Heart left ventricle (tissue), 16 donors: ENCODE measurements around the gene REPIN1. TPM values are rescaled to one million over a fixed set of nuclear protein-coding genes. Genes with fewer than 3 reads are reported as not detected.

ENCODE experiments used
- ATAC-seq, 4 donors: fragments of 200-7000 bp; cut with Tn5 transposase; one replicate each; pipeline ENCODE4 v1.9.1; 2020 to 2022; ENCODE audit warnings: moderate library complexity in 4 of 4, mild to moderate bottlenecking in 3 of 4, moderate number of reproducible peaks in 1 of 4
- DNase-seq, 5 donors: peaks; one replicate each; pipeline ENCODE4 v3.0.0-alpha.2; 2020
- H3K27ac ChIP-seq, 12 donors: fragments of 200-600 bp; sonication (generic) in 4 of 12; one replicate each; pipeline versions ENCODE4 v1.5.0 to v1.8.0; 2016 to 2022; ENCODE audit warnings: mild to moderate bottlenecking in 2 of 12
- H3K27me3 ChIP-seq, 9 donors: fragments of 200-600 bp; sonication (generic) in 2 of 9; one replicate each; pipeline versions ENCODE4 v1.5.1 to v1.8.0; 2016 to 2022; ENCODE audit warnings: mild to moderate bottlenecking in 3 of 9
- H3K36me3 ChIP-seq, 9 donors: fragments of 200-600 bp; sonication (generic) in 2 of 9; one replicate each; pipeline versions ENCODE4 v1.5.0 to v1.8.0; 2018 to 2022; ENCODE audit warnings: mild to moderate bottlenecking in 2 of 9
- H3K4me1 ChIP-seq, 12 donors: fragments of 200-600 bp; sonication (generic) in 4 of 12; one replicate each; pipeline versions ENCODE4 v1.5.0 to v1.8.0; 2016 to 2022; ENCODE audit warnings: mild to moderate bottlenecking in 3 of 12
- H3K4me3 ChIP-seq, 12 donors: fragments of 200-600 bp; sonication (generic) in 4 of 12; one replicate each; pipeline versions ENCODE4 v1.5.0 to v1.8.0; 2017 to 2022; ENCODE audit warnings: mild to moderate bottlenecking in 9 of 12, moderate library complexity in 4 of 12
- H3K9me3 ChIP-seq, 12 donors: fragments of 200-600 bp; sonication (generic) in 4 of 12; one replicate each; pipeline versions ENCODE4 v1.5.0 to v1.8.0; 2016 to 2022; ENCODE audit warnings: mild to moderate bottlenecking in 1 of 12
- CTCF ChIP-seq, 12 donors: fragments of 200-600 bp; sonication (generic) in 4 of 12; IDR thresholded peaks; one replicate each; pipeline versions ENCODE4 v1.5.0 to v1.8.0; 2018 to 2022; ENCODE audit warnings: antibody characterized with exemption in 12 of 12, mild to moderate bottlenecking in 5 of 12
- POLR2A ChIP-seq, 2 donors: fragments of 450-650 bp; IDR thresholded peaks; one replicate each; pipeline ENCODE4 v1.6.1; 2017; ENCODE audit warnings: antibody characterized with exemption in 2 of 2, mild to moderate bottlenecking in 2 of 2, moderate library complexity in 2 of 2
- WGBS, 4 donors: extraction: QIAGEN DNeasy Blood & Tissue Kit in 2 of 4; methylation state at CpG; one replicate each; pipeline versions ENCODE4 v1.1.5 to v1.1.7; 2013 to 2018; 5-methylcytosine and 5-hydroxymethylcytosine counted together
- intact Hi-C, 10 donors: fragments of 100-400 bp; cut with DNase I; formaldehyde crosslinking; loops; one replicate each; pipeline versions ENCODE4 v1.11.1 to v1.14.2; 2022
- polyA plus RNA-seq, 2 donors: library from polyadenylated mRNA; stranded (reverse); fragments of 200-250 nt; gene quantifications; one replicate each; pipeline ENCODE4 v1.2.3, GENCODE V29; 2013
- total RNA-seq, 9 donors: library from RNA; depleted of rRNA in 2 of 9; stranded (reverse); fragments of >200 nt in 2 of 9; fragmentation: NEBNext Ultra II Directional in 3 of 9; extraction: Animal tissue kit (Norgen Biotek cat#: 25700) in 3 of 9; gene quantifications; one replicate each; pipeline versions ENCODE4 v1.1.0 to v1.2.4, GENCODE V29; 2016 to 2023
- donor health status: ischemic (EF 13 %, LVEDD 7.1; RV severe dilation, severe dysfunction).
- donor health status: healthy with polysubstance abuse.
- donor health status: DM: no; HTN: yes; CAD: no.
- donor health status: DM: no; HTN: no; CAD: no.
- donor health status: ischemic (EF 25% LVEDD 6.9; RV normal size, moderate dysfunction).
- donor health status: ischemic (EF 25% LVEDD 5.7; RV mildly dilated, moderate dysfunction).
- donor health status: healthy.
- donor health status: DM: yes; HTN: yes; CAD: no.
- donor health status: ischemic (EF 35%, LVEDD 5.7; RV mildly dilated, moderate dysfunction).
- donor health status: nonischemic (EF 11% LVEDD 7.7; RV severe dilation, severe dysfunction).
- donor health status: DM: yes; HTN: yes; CAD: no.
- donor health status: PGD.
- donor health status: ischemic (EF 29% LVEDD 5.4; RV normal size, mild dysfunction).
- donor health status: nonischemic (EF 23%, LVEDD 6.1; RV moderate dilation, normal function).

Gene REPIN1
- total and polyA plus RNA-seq, 11 donors = 49.8 to 141 (median 98.4) TPM

- DNase-seq (peak; percentile 91 to 95 (median 93)), ATAC-seq (peak; percentile 85 to 96 (median 94))
- H3K9me3 ChIP-seq = no peaks in the 10 kb centered on the region
- peak in 7 of 12 donors; percentile 6 to 43 (median 13) for TF ChIP-seq CTCF (IDR thresholded peaks at IDR 0.05)
- TF ChIP-seq POLR2A (IDR thresholded peaks at IDR 0.05) = peak in 1 of 2 donors; percentile 78
- peaks cover 0 to 34% (median 22%) of the 10 kb centered on the region in 12 donors for H3K4me1 ChIP-seq
- peaks cover 0 to 8% (median 0%) of the 10 kb centered on the region in 9 donors for H3K36me3 ChIP-seq
- peak overlapping the region; percentile 54 to 80 (median 72) for H3K4me3 ChIP-seq
- H3K27ac ChIP-seq = peak overlapping the region; percentile 86 to 98 (median 96)
- H3K27me3 ChIP-seq = no peaks in the 10 kb centered on the region
- intact Hi-C loops = loop anchor here in 8 of 10 donors (1.0 to 10.0 kb wide), 6 partner anchors 33 to 530 kb away; partner anchors contain the start of genes REPIN1 (in 6 of the 8) and ATP6V0E2 (in 1 of the 8)
- WGBS, 4 donors = 1 to 7% (median 1%) methylated on average over 23 to 86 of the region's 86 CpGs
These were observed 36.4 kb downstream of the REPIN1 start for GRCh38 chr7:150404805-150405583.

GRCh38 chr7:150405584-150406311 is 37.1 kb downstream of the REPIN1 start:
- Histone ChIP-seq H3K4me3 (peak overlapping the region; percentile 54 to 80 (median 72)), H3K27me3 (no peaks in the 10 kb centered on the region), H3K27ac (peak overlapping the region; percentile 86 to 98 (median 96)), H3K4me1 (peaks cover 0 to 34% (median 22%) of the 10 kb centered on the region in 12 donors), H3K36me3 (peaks cover 0 to 13% (median 0%) of the 10 kb centered on the region in 9 donors), H3K9me3 (no peaks in the 10 kb centered on the region)
- DNase-seq = peak in 4 of 5 donors; percentile 24 to 76 (median 32)
- 8 to 17% (median 11%) methylated on average over 18 to 35 of the region's 35 CpGs for WGBS, 4 donors
- TF ChIP-seq POLR2A (IDR thresholded peaks at IDR 0.05) = no peak
- no peak for TF ChIP-seq CTCF (IDR thresholded peaks at IDR 0.05)
- intact Hi-C loops = loop anchor here in 7 of 10 donors (1.0 to 10.0 kb wide), 6 partner anchors 33 to 531 kb away; partner anchors contain the start of genes REPIN1 (in 5 of the 7) and ATP6V0E2 (in 1 of the 7)
- ATAC-seq = peak; percentile 36 to 53 (median 43)

GRCh38 chr7:150406312-150406566 is 37.6 kb downstream of the REPIN1 start:
- Histone ChIP-seq H3K36me3 (peaks cover 0 to 16% (median 0%) of the 10 kb centered on the region in 9 donors), H3K27ac (peak overlapping the region; percentile 86 to 98 (median 96)), H3K4me1 (peaks cover 0 to 34% (median 22%) of the 10 kb centered on the region in 12 donors), H3K4me3 (peak overlapping the region in 11 of 12 donors; percentile 54 to 80 (median 73)), H3K9me3 (no peaks in the 10 kb centered on the region), H3K27me3 (no peaks in the 10 kb centered on the region)
- WGBS, 4 donors = 17 to 35% (median 21%) methylated on average over 2 of the region's 2 CpGs
- intact Hi-C loops = loop anchor here in 5 of 10 donors (5.0 to 10.0 kb wide), 4 partner anchors 34 to 531 kb away; partner anchors contain the start of genes REPIN1 (in 3 of the 5) and ATP6V0E2 (in 1 of the 5)
- DNase-seq (no peak), ATAC-seq (no peak)
- no peak for TF ChIP-seq POLR2A (IDR thresholded peaks at IDR 0.05)
- no peak for TF ChIP-seq CTCF (IDR thresholded peaks at IDR 0.05)
